ENCODE measurements around the gene BCOR.

The BCOR gene

DNA sequence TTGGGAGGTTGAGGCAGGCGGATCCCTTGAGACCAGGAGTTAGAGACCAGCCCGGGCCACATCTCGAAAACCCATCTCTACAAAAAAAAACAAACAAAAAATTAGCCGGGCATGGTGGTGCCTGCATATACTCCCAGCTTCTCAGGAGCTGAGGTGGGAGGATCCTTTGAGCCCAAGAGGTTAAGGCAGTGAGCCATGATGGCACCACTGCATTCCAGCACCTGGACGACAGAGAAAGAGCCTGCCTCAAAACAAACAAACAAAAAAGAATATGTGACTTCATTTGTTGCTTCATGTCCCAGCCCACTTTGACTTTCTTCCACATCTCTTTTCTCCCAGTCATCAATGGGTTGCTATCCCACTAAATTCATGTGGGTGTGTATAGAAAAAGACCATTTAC, 79.7 kb downstream of the BCOR start:
- H3K36me3 ChIP-seq (ENCODE audit: insufficient read depth, low read length), result no peaks in the 10 kb centered on the region
- H3K4me1 ChIP-seq (ENCODE audit: insufficient read depth, low read length, poor library complexity, severe bottlenecking), result peaks cover 19% of the 10 kb centered on the region
- TF ChIP-seq, protein P1, sequence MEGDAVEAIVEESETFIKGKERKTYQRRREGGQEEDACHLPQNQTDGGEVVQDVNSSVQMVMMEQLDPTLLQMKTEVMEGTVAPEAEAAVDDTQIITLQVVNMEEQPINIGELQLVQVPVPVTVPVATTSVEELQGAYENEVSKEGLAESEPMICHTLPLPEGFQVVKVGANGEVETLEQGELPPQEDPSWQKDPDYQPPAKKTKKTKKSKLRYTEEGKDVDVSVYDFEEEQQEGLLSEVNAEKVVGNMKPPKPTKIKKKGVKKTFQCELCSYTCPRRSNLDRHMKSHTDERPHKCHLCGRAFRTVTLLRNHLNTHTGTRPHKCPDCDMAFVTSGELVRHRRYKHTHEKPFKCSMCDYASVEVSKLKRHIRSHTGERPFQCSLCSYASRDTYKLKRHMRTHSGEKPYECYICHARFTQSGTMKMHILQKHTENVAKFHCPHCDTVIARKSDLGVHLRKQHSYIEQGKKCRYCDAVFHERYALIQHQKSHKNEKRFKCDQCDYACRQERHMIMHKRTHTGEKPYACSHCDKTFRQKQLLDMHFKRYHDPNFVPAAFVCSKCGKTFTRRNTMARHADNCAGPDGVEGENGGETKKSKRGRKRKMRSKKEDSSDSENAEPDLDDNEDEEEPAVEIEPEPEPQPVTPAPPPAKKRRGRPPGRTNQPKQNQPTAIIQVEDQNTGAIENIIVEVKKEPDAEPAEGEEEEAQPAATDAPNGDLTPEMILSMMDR (conservative IDR thresholded peaks at IDR 0.05; ENCODE audit: low read length), result no peak
- no peak for TF ChIP-seq EZH2phosphoT487 (IDR thresholded peaks at IDR 0.05; ENCODE audit: borderline replicate concordance)
- no peaks in the 10 kb centered on the region for H4K20me1 ChIP-seq (ENCODE audit: insufficient read depth, low read length, poor library complexity, severe bottlenecking)
- H3K9me3 ChIP-seq (ENCODE audit: insufficient read depth, low read depth, low read length), result no peaks in the 10 kb centered on the region
- no peak overlapping the region for H2AFZ ChIP-seq (ENCODE audit: low read length)
- H3F3A ChIP-seq (ENCODE audit: low read depth), result peaks cover 10% of the 10 kb centered on the region; the same call in 1 of the 2 replicates
- H3K4me3 ChIP-seq (ENCODE audit: low read length, poor library complexity, severe bottlenecking), result no peak overlapping the region
- H3K27me3 ChIP-seq (ENCODE audit: insufficient read depth, low read length, poor library complexity, severe bottlenecking), result no peaks in the 10 kb centered on the region
- no peak overlapping the region for H3K9ac ChIP-seq (ENCODE audit: low read depth, low read length, poor library complexity, severe bottlenecking)
- no peak overlapping the region for H3K4me2 ChIP-seq (ENCODE audit: low read depth, low read length, poor library complexity, severe bottlenecking)
- no peaks in the 10 kb centered on the region for H3K9me2 ChIP-seq (replicated peaks; ENCODE audit: low read depth, low read length)
- no peaks in the 10 kb centered on the region for H3K79me2 ChIP-seq (ENCODE audit: insufficient read depth, low read length)

DNA sequence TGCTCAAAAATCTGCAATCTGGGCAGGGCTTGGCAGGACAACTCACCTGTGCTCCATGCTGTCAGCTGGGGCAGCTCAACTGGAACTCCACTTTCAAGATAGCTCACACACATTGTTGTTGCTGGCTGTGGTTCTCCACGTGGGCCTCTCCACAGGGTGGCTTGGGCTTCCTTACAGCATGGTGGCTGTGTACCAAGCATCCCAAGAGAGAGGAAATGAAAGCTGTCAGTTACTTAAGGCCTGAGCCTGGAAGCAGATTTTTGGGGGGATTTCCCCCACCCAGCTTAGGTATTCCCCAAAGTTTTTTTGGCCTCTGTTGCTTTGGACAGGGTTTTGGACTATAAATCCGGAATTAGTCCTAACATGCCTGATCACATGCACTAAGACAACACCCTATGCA, 81.0 kb downstream of the BCOR start:
- no peaks in the 10 kb centered on the region for H4K20me1 ChIP-seq (ENCODE audit: insufficient read depth, low read length, poor library complexity, severe bottlenecking)
- no peaks in the 10 kb centered on the region for H3K9me3 ChIP-seq (ENCODE audit: insufficient read depth, low read depth, low read length)
- no peak overlapping the region for H3K9ac ChIP-seq (ENCODE audit: low read depth, low read length, poor library complexity, severe bottlenecking)
- no peak overlapping the region for H3K4me2 ChIP-seq (ENCODE audit: low read depth, low read length, poor library complexity, severe bottlenecking)
- no peak overlapping the region for H3K4me3 ChIP-seq (ENCODE audit: low read length, poor library complexity, severe bottlenecking)
- no peak overlapping the region for H2AFZ ChIP-seq (ENCODE audit: low read length)
- TF ChIP-seq, protein P1 (conservative IDR thresholded peaks at IDR 0.05; ENCODE audit: low read length), result no peak
- TF ChIP-seq EZH2phosphoT487 (IDR thresholded peaks at IDR 0.05; ENCODE audit: borderline replicate concordance), result no peak
- peaks cover 13% of the 10 kb centered on the region for H3K4me1 ChIP-seq (ENCODE audit: insufficient read depth, low read length, poor library complexity, severe bottlenecking)
- H3K79me2 ChIP-seq (ENCODE audit: insufficient read depth, low read length), result peaks cover 13% of the 10 kb centered on the region
- no peaks in the 10 kb centered on the region for H3K27me3 ChIP-seq (ENCODE audit: insufficient read depth, low read length, poor library complexity, severe bottlenecking)
- no peaks in the 10 kb centered on the region for H3K9me2 ChIP-seq (replicated peaks; ENCODE audit: low read depth, low read length)
- no peaks in the 10 kb centered on the region for H3K36me3 ChIP-seq (ENCODE audit: insufficient read depth, low read length)
- peaks cover 6% of the 10 kb centered on the region; the same call in 1 of the 2 replicates for H3F3A ChIP-seq (ENCODE audit: low read depth)

DNA sequence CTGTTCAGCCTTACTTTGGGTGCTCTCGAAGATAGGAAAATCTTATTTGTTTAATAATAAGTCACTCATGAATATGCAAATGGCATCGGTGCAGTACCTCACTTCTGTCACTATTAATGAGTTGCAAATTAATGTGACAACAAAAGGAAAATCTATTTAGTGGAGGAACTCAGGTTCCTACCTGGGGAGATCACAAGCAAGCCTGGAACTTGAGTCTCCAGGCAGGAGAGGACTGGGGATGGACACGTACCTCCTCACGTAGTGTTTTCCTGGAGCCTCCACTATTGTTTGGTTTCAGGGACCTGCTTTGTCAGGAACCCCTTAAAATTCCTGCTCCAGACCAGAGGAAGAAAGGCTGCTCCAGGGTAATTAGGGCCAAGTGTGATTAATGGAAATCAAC, 82.1 kb downstream of the BCOR start:
- H3F3A ChIP-seq (ENCODE audit: low read depth), result peaks cover 11% of the 10 kb centered on the region; the same call in 1 of the 2 replicates
- peak overlapping the region; percentile 63 for H3K4me2 ChIP-seq (ENCODE audit: low read depth, low read length, poor library complexity, severe bottlenecking)
- no peaks in the 10 kb centered on the region for H4K20me1 ChIP-seq (ENCODE audit: insufficient read depth, low read length, poor library complexity, severe bottlenecking)
- no peak overlapping the region for H3K4me3 ChIP-seq (ENCODE audit: low read length, poor library complexity, severe bottlenecking)
- no peak for TF ChIP-seq EZH2phosphoT487 (IDR thresholded peaks at IDR 0.05; ENCODE audit: borderline replicate concordance)
- TF ChIP-seq, protein P1 (conservative IDR thresholded peaks at IDR 0.05; ENCODE audit: low read length), result no peak
- no peak overlapping the region for H2AFZ ChIP-seq (ENCODE audit: low read length)
- H3K9ac ChIP-seq (ENCODE audit: low read depth, low read length, poor library complexity, severe bottlenecking), result peak overlapping the region; percentile 48
- peaks cover 19% of the 10 kb centered on the region for H3K4me1 ChIP-seq (ENCODE audit: insufficient read depth, low read length, poor library complexity, severe bottlenecking)
- H3K36me3 ChIP-seq (ENCODE audit: insufficient read depth, low read length), result no peaks in the 10 kb centered on the region
- H3K9me2 ChIP-seq (replicated peaks; ENCODE audit: low read depth, low read length), result no peaks in the 10 kb centered on the region
- H3K79me2 ChIP-seq (ENCODE audit: insufficient read depth, low read length), result peaks cover 16% of the 10 kb centered on the region
- H3K27me3 ChIP-seq (ENCODE audit: insufficient read depth, low read length, poor library complexity, severe bottlenecking), result no peaks in the 10 kb centered on the region
- H3K9me3 ChIP-seq (ENCODE audit: insufficient read depth, low read depth, low read length), result no peaks in the 10 kb centered on the region
